Nephron progenitor cell (in vitro differentiated cells): ENCODE data around the gene MAG.

ENCODE experiments used
- DNase-seq: peaks from one replicate; pipeline ENCODE4 v3.0.0; 2021
- H3K27ac Mint-ChIP-seq: 2 replicates; pipeline ENCODE4 v1.8.0; 2021; ENCODE audit warnings: mild to moderate bottlenecking, moderate library complexity, mixed read lengths
- H3K27me3 Mint-ChIP-seq: 2 replicates; pipeline ENCODE4 v1.8.0; 2021; ENCODE audit warnings: mild to moderate bottlenecking, low read depth, mixed read lengths; ENCODE audit not compliant: poor library complexity
- H3K36me3 Mint-ChIP-seq: 2 replicates; pipeline ENCODE4 v1.8.0; 2021; ENCODE audit warnings: low read depth, mixed read lengths
- H3K4me1 Mint-ChIP-seq: 2 replicates; pipeline ENCODE4 v1.8.0; 2021; ENCODE audit warnings: mixed read lengths
- H3K4me3 Mint-ChIP-seq: 2 replicates; pipeline ENCODE4 v1.8.0; 2021; ENCODE audit warnings: mild to moderate bottlenecking, moderate library complexity, mixed read lengths
- H3K9me3 Mint-ChIP-seq: 2 replicates; pipeline ENCODE4 v1.8.0; 2021; ENCODE audit warnings: mild to moderate bottlenecking, moderate library complexity, mixed read lengths
- TF ChIP-seq, protein P1 (sequence below): fragments of 200-600 bp; sonication (generic); IDR thresholded peaks from 2 replicates; pipeline ENCODE4 v1.5.0; 2021; ENCODE audit warnings: antibody characterized with exemption

The MAG gene

DNA sequence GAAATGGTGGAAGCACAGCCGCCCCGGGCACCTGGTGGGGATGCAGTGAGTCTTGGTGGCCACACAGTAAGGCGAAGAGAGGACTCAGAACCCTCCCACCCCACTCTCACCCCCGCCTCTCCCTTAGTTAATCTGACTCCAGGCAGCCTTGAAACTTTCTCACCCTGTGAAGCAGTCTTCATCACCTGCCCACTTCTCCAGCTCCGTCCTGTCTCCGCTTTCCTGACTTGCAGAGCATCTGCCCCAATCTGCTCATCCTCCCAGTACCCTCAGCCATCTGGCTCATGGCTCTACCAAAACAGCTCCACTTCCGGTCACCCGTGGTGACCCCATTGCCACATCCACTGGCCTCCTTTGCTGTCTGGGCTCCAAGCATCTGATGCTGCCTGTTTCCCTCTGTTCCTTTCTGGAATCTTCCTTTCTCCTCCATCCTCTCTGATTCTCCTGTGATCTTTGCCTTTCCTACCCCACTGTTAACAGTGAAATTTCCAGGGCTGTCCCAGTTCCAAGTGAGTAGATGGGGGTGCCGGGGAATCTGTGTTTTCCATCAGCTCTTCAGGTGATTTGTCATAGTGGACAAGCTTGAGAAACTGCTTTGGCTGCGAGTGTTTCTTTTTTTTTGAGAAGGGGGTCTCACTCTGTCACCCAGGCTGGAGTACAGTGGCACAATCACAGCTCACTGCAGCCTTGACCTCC is 18.9 kb upstream of the MAG start:
- peak overlapping the region; percentile 37 for H3K4me3 Mint-ChIP-seq
- TF ChIP-seq, protein P1, sequence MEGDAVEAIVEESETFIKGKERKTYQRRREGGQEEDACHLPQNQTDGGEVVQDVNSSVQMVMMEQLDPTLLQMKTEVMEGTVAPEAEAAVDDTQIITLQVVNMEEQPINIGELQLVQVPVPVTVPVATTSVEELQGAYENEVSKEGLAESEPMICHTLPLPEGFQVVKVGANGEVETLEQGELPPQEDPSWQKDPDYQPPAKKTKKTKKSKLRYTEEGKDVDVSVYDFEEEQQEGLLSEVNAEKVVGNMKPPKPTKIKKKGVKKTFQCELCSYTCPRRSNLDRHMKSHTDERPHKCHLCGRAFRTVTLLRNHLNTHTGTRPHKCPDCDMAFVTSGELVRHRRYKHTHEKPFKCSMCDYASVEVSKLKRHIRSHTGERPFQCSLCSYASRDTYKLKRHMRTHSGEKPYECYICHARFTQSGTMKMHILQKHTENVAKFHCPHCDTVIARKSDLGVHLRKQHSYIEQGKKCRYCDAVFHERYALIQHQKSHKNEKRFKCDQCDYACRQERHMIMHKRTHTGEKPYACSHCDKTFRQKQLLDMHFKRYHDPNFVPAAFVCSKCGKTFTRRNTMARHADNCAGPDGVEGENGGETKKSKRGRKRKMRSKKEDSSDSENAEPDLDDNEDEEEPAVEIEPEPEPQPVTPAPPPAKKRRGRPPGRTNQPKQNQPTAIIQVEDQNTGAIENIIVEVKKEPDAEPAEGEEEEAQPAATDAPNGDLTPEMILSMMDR: no peak
- DNase-seq: no peak
- H3K4me1 Mint-ChIP-seq: peaks cover 26% of the 10 kb centered on the region
- no peaks in the 10 kb centered on the region for H3K9me3 Mint-ChIP-seq
- H3K27me3 Mint-ChIP-seq: no peaks in the 10 kb centered on the region
- no peak overlapping the region for H3K27ac Mint-ChIP-seq
- peaks cover 52% of the 10 kb centered on the region for H3K36me3 Mint-ChIP-seq

GRCh38 chr19:35273686-35274259 is 18.2 kb upstream of the MAG start:
- TF ChIP-seq, protein P1: no peak
- no peak for DNase-seq
- Mint-ChIP-seq H3K4me3 (no peak overlapping the region), H3K27ac (peak overlapping the region; percentile 94), H3K9me3 (no peaks in the 10 kb centered on the region), H3K36me3 (peaks cover 52% of the 10 kb centered on the region), H3K27me3 (no peaks in the 10 kb centered on the region), H3K4me1 (peaks cover 26% of the 10 kb centered on the region)

GRCh38 chr19:35274323-35274722 is 17.6 kb upstream of the MAG start:
- Mint-ChIP-seq H3K27me3 (no peaks in the 10 kb centered on the region), H3K4me1 (peaks cover 28% of the 10 kb centered on the region)

GRCh38 chr19:35276706-35277281 is 15.2 kb upstream of the MAG start:
- no peak for DNase-seq
- H3K27ac Mint-ChIP-seq: peak overlapping the region; percentile 85
- H3K36me3 Mint-ChIP-seq: peaks cover 35% of the 10 kb centered on the region
- no peaks in the 10 kb centered on the region for H3K9me3 Mint-ChIP-seq
- peaks cover 37% of the 10 kb centered on the region for H3K4me1 Mint-ChIP-seq
- TF ChIP-seq, protein P1: no peak
- H3K4me3 Mint-ChIP-seq: no peak overlapping the region
- no peaks in the 10 kb centered on the region for H3K27me3 Mint-ChIP-seq

More at GRCh38 chr19:35274323-35274722, 17.6 kb upstream of the MAG start:
- no peak overlapping the region for H3K4me3 Mint-ChIP-seq
- no peak for DNase-seq
- TF ChIP-seq, protein P1: no peak
- H3K9me3 Mint-ChIP-seq: no peaks in the 10 kb centered on the region
- peak overlapping the region; percentile 94 for H3K27ac Mint-ChIP-seq
- peaks cover 52% of the 10 kb centered on the region for H3K36me3 Mint-ChIP-seq

DNA sequence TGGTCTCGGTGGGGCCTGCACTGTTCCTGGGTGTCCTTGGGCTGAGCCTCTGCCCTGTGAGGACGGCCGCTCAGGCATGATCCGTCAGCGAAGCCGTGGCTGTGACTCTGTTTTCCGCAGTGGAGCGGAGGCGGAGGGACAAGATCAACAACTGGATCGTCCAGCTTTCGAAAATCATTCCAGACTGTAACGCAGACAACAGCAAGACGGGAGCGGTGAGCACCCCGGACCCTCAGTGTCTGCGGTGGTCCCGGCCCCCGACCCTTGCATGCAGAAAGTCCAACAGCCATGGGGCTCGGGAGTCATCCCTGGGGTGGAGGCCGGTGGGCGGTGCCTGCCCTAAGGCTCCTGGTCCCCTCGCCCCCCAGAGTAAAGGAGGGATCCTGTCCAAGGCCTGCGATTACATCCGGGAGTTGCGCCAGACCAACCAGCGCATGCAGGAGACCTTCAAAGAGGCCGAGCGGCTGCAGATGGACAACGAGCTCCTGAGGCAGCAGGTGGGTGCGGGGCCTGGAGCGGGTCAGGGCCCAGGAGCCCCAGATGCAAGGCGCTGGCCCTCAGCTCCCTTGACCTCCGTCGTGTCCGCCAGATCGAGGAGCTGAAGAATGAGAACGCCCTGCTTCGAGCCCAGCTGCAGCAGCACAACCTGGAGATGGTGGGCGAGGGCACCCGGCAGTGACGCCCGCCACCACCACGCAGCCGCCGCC is 13.2 kb upstream of the MAG start:
- no peak overlapping the region for H3K4me3 Mint-ChIP-seq
- no peak overlapping the region for H3K27ac Mint-ChIP-seq
- TF ChIP-seq, protein P1: no peak
- H3K36me3 Mint-ChIP-seq: peaks cover 24% of the 10 kb centered on the region
- H3K9me3 Mint-ChIP-seq: no peaks in the 10 kb centered on the region
- no peak for DNase-seq
- peaks cover 38% of the 10 kb centered on the region for H3K4me1 Mint-ChIP-seq
- H3K27me3 Mint-ChIP-seq: peaks cover 7% of the 10 kb centered on the region
